Left ventricle myocardium inferior (tissue), 1 donor: Measurements from ENCODE around the gene PHF21A. TPM values are rescaled to one million over a fixed set of nuclear protein-coding genes. Genes with fewer than 3 reads are reported as not detected.
"Not testable (repeated sequence)": the region's sequence is repeated elsewhere in the genome, so short reads cannot be mapped to it uniquely, and the experiment has no call there.

Source experiments
- DNase-seq: peaks from one replicate; pipeline ENCODE4 v3.0.0-alpha.2; 2020
- H3K27ac ChIP-seq: fragments of 200-600 bp; replicated peaks from 2 replicates; pipeline ENCODE4 v1.8.0; 2021
- H3K27me3 ChIP-seq: fragments of 200-600 bp; 2 replicates; pipeline ENCODE4 v1.8.0; 2021; ENCODE audit warnings: low read depth
- H3K36me3 ChIP-seq: fragments of 200-600 bp; 2 replicates; pipeline ENCODE4 v1.8.0; 2021
- H3K4me1 ChIP-seq: fragments of 200-600 bp; 2 replicates; pipeline ENCODE4 v1.8.0; 2021
- H3K4me3 ChIP-seq: fragments of 200-600 bp; 2 replicates; pipeline ENCODE4 v1.8.0; 2021; ENCODE audit warnings: mild to moderate bottlenecking, moderate library complexity
- H3K9me3 ChIP-seq: fragments of 200-600 bp; replicated peaks from 2 replicates; pipeline ENCODE4 v1.8.0; 2021
- CTCF ChIP-seq: fragments of 200-600 bp; IDR thresholded peaks from 2 replicates; pipeline ENCODE4 v1.8.0; 2021; ENCODE audit warnings: antibody characterized with exemption, mild to moderate bottlenecking, borderline replicate concordance
- intact Hi-C: fragments of 100-400 bp; cut with micrococcal nuclease; formaldehyde crosslinking; loops from one replicate; pipeline ENCODE4 v1.11.0; 2022
- total RNA-seq: library from RNA; stranded (reverse); fragmentation: NEBNext Ultra II Directional; extraction: Animal tissue kit (Norgen Biotek cat#: 25700); gene quantifications from one replicate; pipeline ENCODE4 v1.2.1, GENCODE V29; 2021
- donor health status: DM: no; HTN: yes; CAD: no; lungs with severe emphysema.

Gene PHF21A
- total RNA-seq, 1 donor from 2014 or later, result 36.6 TPM

- peaks cover 62% of the 10 kb centered on the region for H3K36me3 ChIP-seq
- peaks cover 5% of the 10 kb centered on the region for H3K4me1 ChIP-seq
- DNase-seq, result no peak
- H3K27ac ChIP-seq, result no peak overlapping the region
- intact Hi-C loops, result no loop called here
- no peak for TF ChIP-seq CTCF
- no peaks in the 10 kb centered on the region for H3K9me3 ChIP-seq
- no peaks in the 10 kb centered on the region for H3K27me3 ChIP-seq
- H3K4me3 ChIP-seq, result no peak overlapping the region
Observed at GRCh38 chr11:45910623-45911022, 210.6 kb downstream of the PHF21A start.

DNA sequence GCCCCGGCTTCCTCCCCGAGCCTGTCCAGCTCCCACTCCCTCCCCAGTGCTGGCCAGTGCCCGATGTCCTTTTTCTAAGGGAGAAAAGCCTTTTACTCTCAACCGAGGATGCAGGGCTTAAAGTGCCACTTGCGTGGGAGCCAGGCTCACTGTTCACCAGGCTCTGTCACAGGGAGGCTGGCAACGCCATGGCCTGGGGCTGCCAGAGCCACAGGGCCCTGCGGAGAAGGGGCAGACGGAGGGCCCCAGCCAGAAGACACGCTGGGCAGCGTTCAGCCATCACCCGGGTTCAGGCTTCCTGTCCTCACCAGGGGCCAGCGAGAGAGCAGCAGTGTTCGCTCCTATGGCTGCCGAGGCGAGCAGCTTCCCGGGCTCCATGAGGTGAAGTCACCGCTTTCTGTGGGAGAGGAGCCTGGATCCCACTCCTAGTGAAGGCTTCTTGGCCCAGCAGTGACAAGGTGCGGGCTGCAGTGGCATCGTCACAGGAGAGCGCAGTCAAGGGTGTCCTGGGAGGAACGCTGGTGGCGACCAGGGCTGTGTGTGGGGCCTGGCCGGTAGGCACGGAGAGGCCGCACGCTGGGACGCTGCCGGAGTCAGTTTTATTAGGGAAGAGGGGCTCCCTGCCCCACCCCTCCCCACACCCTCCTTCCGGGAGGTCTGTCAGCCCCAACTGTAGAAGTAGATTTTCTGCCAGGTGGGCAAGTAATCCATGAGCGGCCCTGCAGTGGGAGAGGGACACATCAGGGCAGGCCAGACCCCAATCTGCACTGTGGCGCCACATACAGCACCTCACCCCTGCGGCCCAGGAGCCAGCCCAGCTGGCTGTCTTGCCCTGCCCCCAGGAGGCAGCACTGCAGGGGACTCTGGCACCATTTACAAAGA, 211.4 kb downstream of the PHF21A start:
- Histone ChIP-seq H3K4me1 (peaks cover 4% of the 10 kb centered on the region), H3K4me3 (no peak overlapping the region), H3K27ac (no peak overlapping the region), H3K27me3 (no peaks in the 10 kb centered on the region), H3K36me3 (peaks cover 55% of the 10 kb centered on the region), H3K9me3 (no peaks in the 10 kb centered on the region)
- intact Hi-C loops, result no loop called here
- TF ChIP-seq CTCF, result no peak
- no peak for DNase-seq

DNA sequence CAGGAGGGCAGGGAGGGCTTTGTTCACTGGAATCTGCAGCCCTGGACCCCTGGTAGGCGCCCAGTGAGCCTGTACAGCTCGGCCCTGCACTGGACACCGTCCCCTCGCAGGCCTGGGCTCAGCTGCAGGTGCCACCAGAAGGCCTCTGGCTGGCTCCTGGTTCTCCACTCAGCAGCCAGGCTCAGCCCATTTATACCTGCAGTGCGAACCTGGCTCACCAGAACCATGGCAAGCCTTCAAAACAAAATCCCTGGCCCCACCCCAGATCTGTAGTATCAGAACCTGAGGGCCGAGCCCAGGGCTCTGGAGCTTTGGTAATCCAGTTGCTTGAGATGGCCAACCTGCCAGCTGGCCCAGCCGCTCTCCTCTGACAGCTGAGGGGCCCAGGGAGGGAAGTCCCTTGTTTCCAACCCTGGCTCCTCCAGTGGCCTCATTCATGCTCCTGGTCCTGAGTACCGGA, 213.3 kb downstream of the PHF21A start:
- peaks cover 38% of the 10 kb centered on the region for H3K36me3 ChIP-seq
- H3K9me3 ChIP-seq, result no peaks in the 10 kb centered on the region
- no peak for DNase-seq
- TF ChIP-seq CTCF, result no peak
- H3K27me3 ChIP-seq, result no peaks in the 10 kb centered on the region
- H3K4me1 ChIP-seq, result peaks cover 4% of the 10 kb centered on the region
- intact Hi-C loops, result no loop called here
- no peak overlapping the region for H3K4me3 ChIP-seq
- no peak overlapping the region for H3K27ac ChIP-seq

GRCh38 chr11:45906965-45907611, 214.2 kb downstream of the PHF21A start, which contains the start of gene FREY1:
TSS of gene FREY1 (minus strand) at chr11:45907271. CDS start at chr11:45907245, 26 bp downstream.
- intact Hi-C loops, result no loop called here
- no peak within 1 kb of the TSS for H3K4me3 ChIP-seq
- no peak within 1 kb of the TSS for H3K27ac ChIP-seq
- no peak for DNase-seq
- TF ChIP-seq CTCF, result no peak
- peaks cover 34% of the 10 kb centered on the region for H3K36me3 ChIP-seq
- no peaks in the 10 kb centered on the region for H3K27me3 ChIP-seq
- H3K4me1 ChIP-seq, result peaks cover 4% of the 10 kb centered on the region
- no peaks in the 10 kb centered on the region for H3K9me3 ChIP-seq

- peaks cover 9% of the 10 kb centered on the region for H3K4me1 ChIP-seq
- no peaks in the 10 kb centered on the region for H3K27me3 ChIP-seq
- H3K27ac ChIP-seq, result no peak overlapping the region
- intact Hi-C loops, result no loop called here
- no peak overlapping the region for H3K4me3 ChIP-seq
- peaks cover 25% of the 10 kb centered on the region for H3K36me3 ChIP-seq
- DNase-seq, result no peak
- no peaks in the 10 kb centered on the region for H3K9me3 ChIP-seq
- TF ChIP-seq CTCF, result no peak
Observed at GRCh38 chr11:45906096-45906682, 215.1 kb downstream of the PHF21A start.

DNA sequence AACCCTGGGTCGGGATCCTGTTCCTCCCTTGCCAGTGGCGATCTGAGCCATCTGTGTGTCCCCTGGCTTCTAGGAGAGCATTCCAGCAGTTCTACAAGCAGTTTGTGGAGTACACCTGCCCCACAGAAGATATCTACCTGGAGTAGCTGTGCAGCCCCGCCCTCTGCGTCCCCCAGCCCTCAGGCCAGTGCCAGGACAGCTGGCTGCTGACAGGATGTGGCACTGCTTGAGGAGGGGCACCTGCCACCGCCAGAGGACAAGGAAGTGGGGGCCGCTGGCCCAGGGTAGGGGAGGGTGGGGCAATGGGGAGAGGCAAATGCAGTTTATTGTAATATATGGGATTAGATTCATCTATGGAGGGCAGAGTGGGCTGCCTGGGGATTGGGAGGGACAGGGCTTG, 215.7 kb downstream of the PHF21A start:
- H3K4me3 ChIP-seq, intact Hi-C loops, H3K27me3 ChIP-seq, DNase-seq, H3K27ac ChIP-seq, H3K9me3 ChIP-seq: not testable (repeated sequence)
- peaks cover 19% of the 10 kb centered on the region for H3K36me3 ChIP-seq
- H3K4me1 ChIP-seq, result peaks cover 15% of the 10 kb centered on the region
